HG02642 (cell line): ENCODE results near the gene TLR8.
"Not testable (repeated sequence)": the region's sequence is repeated elsewhere in the genome, so short reads cannot be mapped to it uniquely, and the experiment has no call there.

ENCODE experiments used
- ATAC-seq: cut with Tn5 transposase; IDR thresholded peaks from one replicate; pipeline ENCODE4 v1.9.1; 2021; ENCODE audit warnings: mild to moderate bottlenecking; ENCODE audit not compliant: unreplicated experiment, poor library complexity

Gene TLR8

DNA sequence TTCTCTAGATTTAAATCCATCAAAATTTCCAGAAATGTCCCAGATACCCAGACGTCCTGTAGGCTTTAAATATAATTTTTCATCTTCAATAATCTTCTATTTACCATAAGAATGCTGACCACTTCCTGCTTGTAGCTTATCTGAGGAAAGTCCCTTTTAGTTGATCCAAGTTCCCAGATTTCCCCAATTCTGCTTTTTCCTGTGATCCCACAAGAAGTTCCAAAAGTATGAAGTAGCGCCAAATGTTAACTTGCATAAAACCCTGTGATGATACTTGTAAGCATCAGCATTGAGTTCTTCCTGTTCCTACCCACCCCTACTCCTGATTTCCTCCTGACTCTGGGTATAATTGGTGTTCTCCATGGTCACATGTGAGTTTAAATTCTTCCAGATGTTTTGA, 10.6 kb upstream of the TLR8 start:
- ATAC-seq: no peak

DNA sequence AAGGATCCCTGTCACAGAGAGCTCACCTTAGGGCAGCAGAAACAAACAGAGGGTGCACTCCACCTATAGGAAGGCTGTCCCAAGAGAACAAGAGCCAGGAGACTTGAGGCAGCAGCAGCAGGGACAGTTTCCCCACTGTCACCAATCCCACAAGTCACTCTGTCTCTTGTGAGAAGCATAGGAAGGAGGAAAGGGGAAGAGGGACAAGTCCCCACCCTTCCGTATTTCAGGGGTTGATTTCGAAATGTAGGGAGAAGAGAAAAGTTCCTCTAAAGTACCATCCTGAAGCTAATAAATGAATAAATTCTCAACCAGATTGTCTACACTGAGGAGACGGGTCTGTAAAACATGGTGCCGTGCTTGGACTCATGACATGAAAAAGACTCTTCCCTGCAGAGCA, 9.5 kb upstream of the TLR8 start:
- ATAC-seq: no peak

DNA sequence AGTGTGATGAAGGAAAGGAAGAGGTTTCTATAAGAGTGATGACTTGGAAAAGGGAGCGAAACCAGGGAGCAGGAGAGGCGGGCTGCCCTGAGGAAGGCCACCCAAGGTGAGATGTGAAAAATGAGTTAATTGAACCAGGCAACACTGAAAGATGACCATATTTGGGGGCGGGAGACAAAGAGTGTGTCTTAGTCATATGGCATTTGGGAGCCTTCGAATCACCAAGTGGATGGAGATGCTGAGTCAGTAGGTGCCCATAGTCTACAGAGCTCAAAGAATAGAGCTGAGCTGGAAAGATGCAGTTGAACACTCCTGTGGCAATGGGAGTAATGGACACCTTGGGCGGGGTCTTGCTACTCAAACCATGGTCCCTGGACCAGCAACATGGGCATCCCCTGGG, 8.3 kb upstream of the TLR8 start:
- ATAC-seq: no peak

DNA sequence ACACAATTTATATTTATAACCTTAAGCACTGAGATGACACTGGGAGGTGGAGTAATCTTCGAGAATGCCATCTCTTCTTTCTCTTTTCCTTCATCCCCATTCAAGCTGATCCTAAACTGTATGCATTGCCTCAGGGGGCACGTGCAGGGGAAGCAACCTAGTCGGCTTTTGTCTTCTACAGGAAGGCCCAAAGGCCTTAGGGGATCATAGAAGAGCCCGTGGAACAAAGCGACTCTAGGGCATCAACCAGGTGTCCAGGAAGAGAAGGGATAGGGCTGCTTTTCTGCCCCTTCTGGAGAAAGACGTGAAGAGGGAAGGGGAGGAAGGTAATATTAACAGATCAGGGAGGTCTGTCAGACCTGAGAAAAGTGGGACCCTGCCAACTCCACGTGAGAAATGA, 6.9 kb upstream of the TLR8 start:
- no peak for ATAC-seq

DNA sequence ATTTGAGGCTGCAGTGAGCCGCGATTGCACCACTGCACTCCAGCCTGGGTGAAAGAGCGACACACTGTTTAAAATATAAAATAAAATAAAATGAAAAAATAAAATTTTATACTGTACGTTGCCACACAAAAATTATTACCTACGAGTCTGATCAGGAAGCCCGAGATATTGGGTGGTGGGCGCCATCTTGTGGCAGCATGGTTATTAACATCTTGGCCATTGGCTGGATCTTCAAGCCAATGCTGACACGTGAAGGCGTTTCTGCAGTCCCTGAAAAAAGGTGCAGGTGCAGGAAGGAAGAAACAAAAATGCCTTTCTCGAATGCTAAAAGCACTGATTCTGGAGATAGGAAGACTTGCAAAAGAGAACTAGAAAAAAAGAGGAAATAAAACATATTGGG, 4.9 kb upstream of the TLR8 start:
- no peak for ATAC-seq

DNA sequence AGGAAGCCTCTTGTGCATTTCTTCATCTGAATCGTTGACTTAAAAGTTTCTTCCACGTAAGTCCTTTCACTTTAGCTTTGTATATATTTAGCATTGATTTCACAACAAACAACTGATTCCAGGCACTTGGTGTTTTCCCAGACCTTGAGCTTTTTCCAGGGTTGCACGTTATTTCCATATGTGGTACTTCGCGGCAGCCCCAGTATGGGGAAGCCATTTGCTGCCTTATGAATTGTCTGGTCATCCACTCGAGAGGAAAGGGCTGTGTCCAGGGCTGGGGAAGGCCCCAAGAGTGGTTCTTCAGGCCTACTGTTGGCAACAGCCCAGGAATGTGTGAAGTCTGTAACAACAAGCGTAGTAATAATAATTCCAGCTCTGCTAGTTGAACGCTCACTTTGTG, 2.8 kb upstream of the TLR8 start:
- ATAC-seq: no peak

DNA sequence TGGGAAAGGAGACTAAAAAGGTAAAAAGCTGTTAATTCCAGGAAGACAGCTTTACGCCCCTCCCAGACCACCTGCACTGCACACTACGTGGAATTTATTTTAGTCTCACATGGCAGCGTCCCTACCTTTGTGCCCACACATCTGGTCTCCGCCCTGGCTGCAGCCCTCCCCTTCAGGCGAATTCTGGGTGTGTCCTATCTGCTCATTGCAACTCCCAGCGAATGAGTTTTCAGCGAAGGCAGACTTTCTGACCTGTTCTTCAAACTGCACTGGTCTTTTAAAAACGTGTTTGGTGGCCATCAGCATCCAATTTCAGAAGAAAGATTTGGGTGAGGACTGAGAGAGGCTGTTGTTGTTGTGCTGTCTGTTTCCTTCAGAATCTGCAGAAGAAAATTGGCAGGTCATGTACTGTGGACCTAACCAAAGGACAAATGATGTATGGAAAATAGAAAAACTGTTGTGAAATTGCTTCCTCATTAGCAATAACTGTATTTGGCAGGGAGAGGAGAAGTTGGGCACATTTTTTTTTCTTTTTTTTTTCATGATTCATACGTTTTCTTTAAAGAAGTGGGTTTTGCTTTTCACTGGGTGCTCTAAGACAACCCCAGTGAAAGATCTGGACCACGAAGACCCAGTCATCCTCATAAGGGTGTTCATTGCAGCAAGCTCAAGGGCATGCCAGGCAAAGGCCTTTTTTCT, 4.2 kb downstream of the TLR8 start:
- ATAC-seq: no peak

DNA sequence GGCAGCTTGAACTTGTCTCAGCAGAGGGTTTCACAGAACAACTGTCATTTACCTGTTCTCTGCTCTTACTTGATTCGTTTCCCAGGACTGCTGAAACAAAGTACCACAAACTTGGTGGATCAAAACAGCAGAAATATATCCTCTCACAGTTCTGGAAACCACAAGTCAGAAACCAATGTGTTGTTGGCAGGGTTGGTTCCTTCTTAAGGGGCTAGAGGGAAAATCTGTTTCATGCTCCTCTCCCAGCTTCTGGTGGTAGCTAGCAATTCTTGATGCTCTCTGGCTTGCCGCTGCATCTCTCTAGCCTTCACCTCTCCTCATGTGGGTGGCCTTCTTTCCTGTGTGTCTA, 4.7 kb downstream of the TLR8 start:
- no peak for ATAC-seq

DNA sequence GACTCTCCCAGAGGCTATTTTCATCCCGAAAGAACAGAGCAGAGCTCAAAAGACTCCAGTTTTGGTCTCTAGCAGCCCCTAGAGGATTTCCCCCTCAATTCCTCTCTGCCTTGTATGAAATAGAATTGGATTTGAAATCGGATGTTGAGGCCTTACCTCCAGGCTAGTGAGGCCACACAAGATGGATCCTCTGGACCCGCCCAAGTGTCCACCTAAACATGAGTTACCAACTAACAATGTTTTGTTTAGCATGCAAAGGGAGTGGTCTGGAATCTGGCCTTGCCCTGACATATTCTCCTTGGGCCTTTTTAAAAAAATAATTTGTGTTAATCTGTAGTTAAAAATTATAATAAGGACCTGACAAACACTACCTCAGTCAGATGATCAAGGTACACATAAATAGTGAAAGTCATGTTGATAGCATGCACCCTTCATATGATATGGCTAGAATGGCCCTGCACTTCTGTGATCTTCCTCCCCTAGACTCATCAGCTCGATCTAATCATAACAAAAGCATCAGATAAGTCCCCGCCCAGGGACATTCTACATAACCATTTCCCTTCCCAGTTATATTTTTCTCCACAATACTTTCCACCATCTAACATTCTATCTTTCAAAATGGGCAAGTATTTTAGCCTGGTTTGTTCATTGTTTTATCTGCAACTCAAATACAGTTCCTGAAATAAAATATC, 6.5 kb downstream of the TLR8 start:
- no peak for ATAC-seq

DNA sequence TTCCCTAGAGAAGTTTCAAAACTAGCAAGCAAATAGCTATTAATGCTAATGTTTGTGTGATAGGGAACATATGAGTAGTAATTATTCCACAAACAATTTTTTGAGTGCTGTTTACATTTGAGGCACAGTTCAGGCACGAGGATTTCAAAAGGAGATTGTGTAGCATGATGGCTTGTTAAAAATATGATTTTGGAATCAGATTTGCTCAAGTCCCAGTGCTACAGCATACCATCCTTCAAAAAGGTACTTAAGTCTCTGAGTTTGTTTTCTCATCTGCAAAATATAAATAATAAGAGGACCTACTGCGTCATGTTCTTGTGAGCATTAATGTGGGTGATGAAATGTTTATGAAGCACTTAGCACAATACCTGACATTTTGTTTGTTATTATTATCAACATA, 11.3 kb downstream of the TLR8 start:
- no peak for ATAC-seq

DNA sequence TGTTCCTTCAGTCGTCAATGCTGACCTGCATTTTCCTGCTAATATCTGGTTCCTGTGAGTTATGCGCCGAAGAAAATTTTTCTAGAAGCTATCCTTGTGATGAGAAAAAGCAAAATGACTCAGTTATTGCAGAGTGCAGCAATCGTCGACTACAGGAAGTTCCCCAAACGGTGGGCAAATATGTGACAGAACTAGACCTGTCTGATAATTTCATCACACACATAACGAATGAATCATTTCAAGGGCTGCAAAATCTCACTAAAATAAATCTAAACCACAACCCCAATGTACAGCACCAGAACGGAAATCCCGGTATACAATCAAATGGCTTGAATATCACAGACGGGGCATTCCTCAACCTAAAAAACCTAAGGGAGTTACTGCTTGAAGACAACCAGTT, 12.6 kb downstream of the TLR8 start:
- ATAC-seq: no peak

DNA sequence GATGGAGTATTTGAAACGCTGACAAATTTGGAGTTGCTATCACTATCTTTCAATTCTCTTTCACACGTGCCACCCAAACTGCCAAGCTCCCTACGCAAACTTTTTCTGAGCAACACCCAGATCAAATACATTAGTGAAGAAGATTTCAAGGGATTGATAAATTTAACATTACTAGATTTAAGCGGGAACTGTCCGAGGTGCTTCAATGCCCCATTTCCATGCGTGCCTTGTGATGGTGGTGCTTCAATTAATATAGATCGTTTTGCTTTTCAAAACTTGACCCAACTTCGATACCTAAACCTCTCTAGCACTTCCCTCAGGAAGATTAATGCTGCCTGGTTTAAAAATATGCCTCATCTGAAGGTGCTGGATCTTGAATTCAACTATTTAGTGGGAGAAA, 13.2 kb downstream of the TLR8 start:
- no peak for ATAC-seq

DNA sequence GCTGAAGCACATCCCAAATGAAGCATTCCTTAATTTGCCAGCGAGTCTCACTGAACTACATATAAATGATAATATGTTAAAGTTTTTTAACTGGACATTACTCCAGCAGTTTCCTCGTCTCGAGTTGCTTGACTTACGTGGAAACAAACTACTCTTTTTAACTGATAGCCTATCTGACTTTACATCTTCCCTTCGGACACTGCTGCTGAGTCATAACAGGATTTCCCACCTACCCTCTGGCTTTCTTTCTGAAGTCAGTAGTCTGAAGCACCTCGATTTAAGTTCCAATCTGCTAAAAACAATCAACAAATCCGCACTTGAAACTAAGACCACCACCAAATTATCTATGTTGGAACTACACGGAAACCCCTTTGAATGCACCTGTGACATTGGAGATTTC, 14.6 kb downstream of the TLR8 start:
- ATAC-seq: no peak

DNA sequence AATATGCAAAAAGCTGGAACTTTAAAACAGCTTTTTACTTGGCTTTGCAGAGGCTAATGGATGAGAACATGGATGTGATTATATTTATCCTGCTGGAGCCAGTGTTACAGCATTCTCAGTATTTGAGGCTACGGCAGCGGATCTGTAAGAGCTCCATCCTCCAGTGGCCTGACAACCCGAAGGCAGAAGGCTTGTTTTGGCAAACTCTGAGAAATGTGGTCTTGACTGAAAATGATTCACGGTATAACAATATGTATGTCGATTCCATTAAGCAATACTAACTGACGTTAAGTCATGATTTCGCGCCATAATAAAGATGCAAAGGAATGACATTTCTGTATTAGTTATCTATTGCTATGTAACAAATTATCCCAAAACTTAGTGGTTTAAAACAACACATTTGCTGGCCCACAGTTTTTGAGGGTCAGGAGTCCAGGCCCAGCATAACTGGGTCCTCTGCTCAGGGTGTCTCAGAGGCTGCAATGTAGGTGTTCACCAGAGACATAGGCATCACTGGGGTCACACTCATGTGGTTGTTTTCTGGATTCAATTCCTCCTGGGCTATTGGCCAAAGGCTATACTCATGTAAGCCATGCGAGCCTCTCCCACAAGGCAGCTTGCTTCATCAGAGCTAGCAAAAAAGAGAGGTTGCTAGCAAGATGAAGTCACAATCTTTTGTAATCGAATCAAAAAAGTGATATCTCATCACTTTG, 15.6 kb downstream of the TLR8 start:
- no peak for ATAC-seq

DNA sequence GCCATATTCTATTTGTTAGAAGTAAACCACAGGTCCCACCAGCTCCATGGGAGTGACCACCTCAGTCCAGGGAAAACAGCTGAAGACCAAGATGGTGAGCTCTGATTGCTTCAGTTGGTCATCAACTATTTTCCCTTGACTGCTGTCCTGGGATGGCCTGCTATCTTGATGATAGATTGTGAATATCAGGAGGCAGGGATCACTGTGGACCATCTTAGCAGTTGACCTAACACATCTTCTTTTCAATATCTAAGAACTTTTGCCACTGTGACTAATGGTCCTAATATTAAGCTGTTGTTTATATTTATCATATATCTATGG, 16.1 kb downstream of the TLR8 start:
- no peak for ATAC-seq

DNA sequence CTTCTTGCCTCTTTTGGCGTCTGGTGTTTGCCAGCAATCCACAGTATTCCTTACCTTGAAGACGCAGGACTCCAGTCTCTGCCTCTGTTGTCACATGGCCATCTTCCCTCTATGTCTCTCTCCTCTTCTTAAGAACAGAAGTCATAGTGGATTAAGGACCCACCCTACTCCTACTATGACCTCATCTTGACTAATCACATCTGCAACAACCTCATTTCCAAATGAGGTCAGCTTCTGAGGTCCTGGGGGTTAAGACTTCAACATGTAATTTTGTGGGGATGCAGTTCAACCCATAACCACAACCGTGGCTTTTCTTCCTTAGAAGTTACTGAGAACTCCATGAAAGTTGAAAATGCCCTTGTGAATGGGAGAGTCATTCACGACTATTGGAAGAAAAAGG, 23.3 kb downstream of the TLR8 start:
- ATAC-seq: no peak

DNA sequence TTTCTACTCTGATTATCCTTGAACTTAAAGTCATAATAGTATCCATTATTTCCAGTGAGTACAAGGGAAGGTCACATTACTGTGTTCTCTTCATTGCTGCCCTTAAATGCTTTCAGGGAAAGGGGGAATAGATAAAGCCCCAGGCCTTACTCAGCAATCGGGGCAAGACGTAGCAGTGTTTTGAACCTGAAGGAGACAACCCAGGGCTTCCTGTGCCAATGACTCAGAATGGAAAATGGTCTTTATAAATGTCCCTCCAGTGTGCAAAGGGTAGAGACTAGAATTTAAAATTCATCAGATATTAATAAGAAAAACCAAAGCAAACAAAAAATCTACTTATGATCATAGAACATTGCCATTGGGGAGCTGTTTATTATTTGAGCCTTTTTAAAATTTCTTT, 23.7 kb downstream of the TLR8 start:
- no peak for ATAC-seq

DNA sequence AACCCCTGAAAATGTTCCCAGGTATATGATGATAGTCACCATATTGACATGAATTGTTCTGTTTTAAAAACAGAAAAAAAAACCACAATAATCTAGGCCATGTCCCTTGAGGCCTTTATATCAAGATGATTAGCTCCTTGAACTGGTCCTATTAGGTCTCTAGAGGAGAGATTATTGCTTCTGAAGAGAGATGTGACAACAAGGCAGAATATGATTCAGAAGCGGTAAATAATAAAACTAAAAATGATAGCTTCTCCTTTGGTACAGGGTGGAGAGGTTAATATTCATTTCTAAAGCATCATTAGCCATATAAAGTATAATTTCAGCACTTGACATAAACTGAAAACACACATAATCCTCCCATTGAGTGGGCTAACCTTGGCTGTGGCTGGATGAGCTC, 25.8 kb downstream of the TLR8 start:
- ATAC-seq: no peak

DNA sequence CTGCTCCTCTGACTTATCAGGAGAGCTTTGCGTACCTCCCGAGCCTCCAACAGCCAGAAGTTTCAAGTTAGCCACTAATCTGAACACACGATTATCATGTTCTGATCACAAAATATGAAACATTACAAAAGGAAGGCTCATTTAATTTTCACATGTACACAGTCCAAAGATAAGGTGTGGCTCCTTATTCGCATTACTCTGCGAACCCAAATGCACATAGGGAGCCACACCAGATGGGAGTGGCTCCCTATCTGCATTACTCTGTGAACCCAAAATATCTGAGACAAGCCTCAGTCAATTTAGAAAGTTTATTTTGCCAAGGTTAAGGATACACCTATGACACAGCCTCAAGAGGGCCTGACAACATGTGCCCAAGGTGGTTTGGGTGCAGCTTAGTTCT, 28.4 kb downstream of the TLR8 start:
- no peak for ATAC-seq

DNA sequence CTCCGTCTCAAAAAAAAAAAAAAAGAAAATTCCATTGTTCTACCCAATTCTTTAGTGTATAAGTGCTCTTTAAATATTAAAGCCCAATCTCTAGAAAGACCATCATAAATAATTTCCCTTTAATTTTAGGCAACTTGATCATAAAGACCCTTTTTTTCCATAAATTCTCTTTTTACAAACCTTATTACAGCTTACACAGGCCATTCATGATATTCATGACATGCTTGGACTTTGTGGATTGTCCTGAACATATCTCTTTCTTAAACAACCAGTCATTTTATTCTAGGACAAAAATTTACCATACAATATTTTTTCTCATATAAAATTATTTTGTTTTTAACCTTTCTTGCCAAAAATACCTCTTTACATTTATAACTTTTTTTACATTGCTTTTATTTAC, 30.5 kb downstream of the TLR8 start:
- no peak for ATAC-seq

DNA sequence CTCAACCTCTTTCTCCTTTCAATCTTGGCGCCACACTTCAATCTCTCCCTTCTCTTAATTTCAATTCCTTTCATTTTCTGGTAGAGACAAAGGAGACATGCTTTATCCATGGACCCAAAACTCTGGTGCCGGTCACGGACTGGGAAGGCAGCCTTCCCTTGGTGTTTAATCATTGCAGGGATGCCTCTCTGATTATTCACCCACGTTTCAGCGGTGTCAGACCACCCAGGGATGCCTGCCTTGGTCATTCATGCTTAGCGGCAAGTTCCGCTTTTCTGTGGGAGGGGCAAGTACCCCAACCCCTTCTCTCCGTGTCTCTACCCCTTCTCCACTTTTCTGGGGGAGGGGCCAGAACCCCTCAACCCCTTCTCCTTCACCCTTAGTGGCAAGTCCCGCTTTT, 34.1 kb downstream of the TLR8 start:
- ATAC-seq: not testable (repeated sequence)

DNA sequence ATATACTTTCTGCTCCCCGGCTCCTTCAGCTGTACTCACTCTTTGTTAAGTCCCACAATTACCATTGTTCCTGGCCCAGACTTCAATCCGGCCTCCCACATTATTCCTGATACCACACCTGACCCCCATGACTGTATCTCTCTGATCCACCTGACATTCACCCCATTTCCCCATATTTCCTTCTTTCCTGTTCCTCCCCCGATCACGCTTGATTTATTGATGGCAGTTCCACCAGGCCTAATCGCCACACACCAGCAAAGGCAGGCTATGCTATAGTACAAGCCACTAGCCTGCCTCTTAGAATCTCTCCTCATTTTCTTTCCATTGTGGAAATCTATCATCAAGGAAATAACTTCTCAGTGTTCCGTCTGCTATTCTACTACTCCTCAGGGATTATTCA, 37.2 kb downstream of the TLR8 start:
- ATAC-seq: not testable (repeated sequence)
